ENCODE measurements around the gene CLIC4. TPM values are rescaled to one million over a fixed set of nuclear protein-coding genes. Genes with fewer than 3 reads are reported as not detected.

CLIC4 gene
- total RNA-seq, 1 experiment from 2014 or later: 262 TPM

GRCh38 chr1:24803987-24804530 lies 58.8 kb downstream of the CLIC4 start:
- Mint-ChIP-seq H3K36me3 (peaks cover 31% of the 10 kb centered on the region), H3K27me3 (ENCODE audit: low read depth) (no peaks in the 10 kb centered on the region), H3K27ac (peak overlapping the region; percentile 34; the same call in 1 of the 2 replicates), H3K4me1 (peaks cover 14% of the 10 kb centered on the region), H3K4me3 (no peak overlapping the region), H3K9me3 (no peaks in the 10 kb centered on the region)
- DNase-seq (ENCODE audit: low spot score) (no peak), ATAC-seq (no peak)
- TF ChIP-seq USF2 (CRISPR knock-in tag; IDR thresholded peaks at IDR 0.05) (no peak), TP53 (CRISPR knock-in tag; IDR thresholded peaks at IDR 0.05) (no peak), ETV6 (CRISPR knock-in tag; IDR thresholded peaks at IDR 0.05) (no peak), ATF6 (CRISPR knock-in tag; IDR thresholded peaks at IDR 0.05) (no peak), SMAD4 (CRISPR knock-in tag; IDR thresholded peaks at IDR 0.05) (no peak), ZBTB21 (CRISPR knock-in tag; IDR thresholded peaks at IDR 0.05; ENCODE audit: borderline replicate concordance) (no peak)
- CTCF ChIA-PET: interaction anchor here (1.9 kb wide), 1 partner anchor 116 kb away, joined by 7 read pairs; no protein-coding TSS in a partner anchor
- POLR2A ChIA-PET: no interaction called here

GRCh38 chr1:24805534-24806301 lies 60.5 kb downstream of the CLIC4 start:
- Mint-ChIP-seq H3K27ac (peak overlapping the region; percentile 55), H3K36me3 (peaks cover 25% of the 10 kb centered on the region), H3K4me1 (peaks cover 14% of the 10 kb centered on the region), H3K9me3 (no peaks in the 10 kb centered on the region), H3K4me3 (no peak overlapping the region), H3K27me3 (ENCODE audit: low read depth) (no peaks in the 10 kb centered on the region)
- CTCF ChIA-PET: interaction anchor here (0.6 to 2.0 kb wide), 4 partner anchors 25 to 117 kb away, joined by 3 to 7 read pairs (median 4); partner anchors contain the start of gene CLIC4
- POLR2A ChIA-PET: interaction anchor here (0.5 to 1.1 kb wide), 3 partner anchors 11 to 228 kb away, joined by 3 to 4 read pairs (median 3); no protein-coding TSS in a partner anchor
- TF ChIP-seq JAZF1 (CRISPR knock-in tag; IDR thresholded peaks at IDR 0.05) (no peak), PREB (CRISPR knock-in tag; IDR thresholded peaks at IDR 0.05; ENCODE audit: borderline replicate concordance) (no peak), ZBTB43 (CRISPR knock-in tag; IDR thresholded peaks at IDR 0.05) (no peak), ZNF281 (CRISPR knock-in tag; IDR thresholded peaks at IDR 0.05) (no peak), ATF1 (CRISPR knock-in tag; IDR thresholded peaks at IDR 0.05) (no peak), STAT6 (CRISPR knock-in tag; conservative IDR thresholded peaks at IDR 0.05; ENCODE audit: low read depth) (no peak), FOXJ3 (CRISPR knock-in tag; IDR thresholded peaks at IDR 0.05; ENCODE audit: borderline replicate concordance) (no peak), NR1H2 (CRISPR knock-in tag; IDR thresholded peaks at IDR 0.05) (no peak), SMAD3 (CRISPR knock-in tag; IDR thresholded peaks at IDR 0.05; ENCODE audit: borderline replicate concordance) (no peak), IRF1 (CRISPR knock-in tag; IDR thresholded peaks at IDR 0.05) (no peak), HMGA2 (CRISPR knock-in tag; IDR thresholded peaks at IDR 0.05) (no peak), ZNF317 (CRISPR knock-in tag; IDR thresholded peaks at IDR 0.05; ENCODE audit: borderline replicate concordance, low read depth) (no peak), NFYB (CRISPR knock-in tag; conservative IDR thresholded peaks at IDR 0.05; ENCODE audit: low read depth) (no peak), SP1 (CRISPR knock-in tag; conservative IDR thresholded peaks at IDR 0.05) (no peak), GTF2I (CRISPR knock-in tag; conservative IDR thresholded peaks at IDR 0.05) (no peak), NR2C2 (CRISPR knock-in tag; IDR thresholded peaks at IDR 0.05) (no peak)
- ATAC-seq: no peak
- no peak for DNase-seq (ENCODE audit: low spot score)
